HFFc6 (cell line): ENCODE results near the gene PITPNM1. TPM values are rescaled to one million over a fixed set of nuclear protein-coding genes. Genes with fewer than 3 reads are reported as not detected.
"Not testable (repeated sequence)": the region's sequence is repeated elsewhere in the genome, so short reads cannot be mapped to it uniquely, and the experiment has no call there.

ENCODE experiments used
- DNase-seq: peaks from one replicate; pipeline ENCODE4 v3.0.0-alpha.2; 2018
- H3K27ac Mint-ChIP-seq: 2 replicates; pipeline ENCODE4 v1.8.0; 2020; ENCODE audit warnings: mild to moderate bottlenecking, mixed read lengths
- H3K27me3 Mint-ChIP-seq: 2 replicates; pipeline ENCODE4 v1.8.0; 2021; ENCODE audit warnings: mild to moderate bottlenecking, moderate library complexity, mixed read lengths; ENCODE audit not compliant: insufficient read depth
- H3K36me3 Mint-ChIP-seq: 2 replicates; pipeline ENCODE4 v1.8.0; 2021; ENCODE audit warnings: low read depth, mixed read lengths
- H3K4me1 Mint-ChIP-seq: 2 replicates; pipeline ENCODE4 v1.8.0; 2020; ENCODE audit warnings: low read depth, mixed read lengths
- H3K4me3 Mint-ChIP-seq: 2 replicates; pipeline ENCODE4 v1.8.0; 2020; ENCODE audit warnings: mild to moderate bottlenecking, moderate library complexity, mixed read lengths
- H3K9me3 Mint-ChIP-seq: 2 replicates; pipeline ENCODE4 v1.8.0; 2020; ENCODE audit warnings: mild to moderate bottlenecking, mixed read lengths
- CTCF ChIP-seq: fragments of 200-600 bp; sonication (generic); IDR thresholded peaks from 2 replicates; pipeline ENCODE4 v1.5.0; 2021; ENCODE audit warnings: antibody characterized with exemption, mild to moderate bottlenecking
- total RNA-seq, 6 experiments: library from RNA; stranded (reverse); fragmentation: NEBNext Ultra II Directional; extraction: Animal tissue kit (Norgen Biotek cat#: 25700); gene quantifications; 2 replicates in 1 of 6; 3 replicates in 5 of 6; pipeline ENCODE4 v1.2.3, GENCODE V29; 2021

The PITPNM1 gene
- total RNA-seq, 6 experiments from 2014 or later = 19.6 to 30.3 (median 23.5) TPM

GRCh38 chr11:67519726-67520125, 14.6 kb upstream of the PITPNM1 start:
- Mint-ChIP-seq H3K4me1 (no peaks in the 10 kb centered on the region), H3K27me3 (peaks cover 23% of the 10 kb centered on the region), H3K36me3 (no peaks in the 10 kb centered on the region), H3K4me3 (no peak overlapping the region), H3K9me3 (no peaks in the 10 kb centered on the region), H3K27ac (no peak overlapping the region)
- no peak for DNase-seq
- no peak for TF ChIP-seq CTCF

GRCh38 chr11:67517784-67518552, 12.8 kb upstream of the PITPNM1 start:
- no peak for TF ChIP-seq CTCF
- Mint-ChIP-seq H3K9me3 (no peaks in the 10 kb centered on the region), H3K27ac (no peak overlapping the region), H3K36me3 (no peaks in the 10 kb centered on the region), H3K27me3 (peaks cover 23% of the 10 kb centered on the region), H3K4me3 (no peak overlapping the region), H3K4me1 (no peaks in the 10 kb centered on the region)
- no peak for DNase-seq

GRCh38 chr11:67516806-67517205, 11.6 kb upstream of the PITPNM1 start:
- Mint-ChIP-seq H3K9me3 (no peaks in the 10 kb centered on the region), H3K36me3 (no peaks in the 10 kb centered on the region)

GRCh38 chr11:67514116-67514515, 9.0 kb upstream of the PITPNM1 start:
- Mint-ChIP-seq H3K9me3 (no peaks in the 10 kb centered on the region), H3K4me3 (no peak overlapping the region), H3K27me3 (peaks cover 23% of the 10 kb centered on the region), H3K27ac (no peak overlapping the region), H3K36me3 (no peaks in the 10 kb centered on the region), H3K4me1 (peaks cover 9% of the 10 kb centered on the region)
- TF ChIP-seq CTCF = no peak
- no peak for DNase-seq

More at GRCh38 chr11:67516806-67517205, 11.6 kb upstream of the PITPNM1 start:
- Mint-ChIP-seq H3K4me1 (no peaks in the 10 kb centered on the region), H3K27ac (no peak overlapping the region), H3K4me3 (no peak overlapping the region), H3K27me3 (peaks cover 22% of the 10 kb centered on the region)
- TF ChIP-seq CTCF = no peak
- no peak for DNase-seq

GRCh38 chr11:67511558-67511957, 6.4 kb upstream of the PITPNM1 start:
- Mint-ChIP-seq H3K27me3 (peaks cover 24% of the 10 kb centered on the region), H3K4me1 (peaks cover 23% of the 10 kb centered on the region)
- not testable (repeated sequence) for DNase-seq, H3K36me3 Mint-ChIP-seq, H3K27ac Mint-ChIP-seq, H3K9me3 Mint-ChIP-seq, H3K4me3 Mint-ChIP-seq

GRCh38 chr11:67510023-67510345, 4.8 kb upstream of the PITPNM1 start:
- Mint-ChIP-seq H3K27me3 (peaks cover 17% of the 10 kb centered on the region), H3K4me3 (peak overlapping the region; percentile 64; the same call in 1 of the 2 replicates), H3K4me1 (peaks cover 36% of the 10 kb centered on the region), H3K36me3 (no peaks in the 10 kb centered on the region; the same call in 1 of the 2 replicates), H3K9me3 (no peaks in the 10 kb centered on the region), H3K27ac (peak overlapping the region; percentile 98)
- TF ChIP-seq CTCF = no peak
- DNase-seq = no peak
